Activated CD8-positive, alpha-beta memory T cell treated with anti-CD3 and anti-CD28 coated beads, Interleukin-2, amount 50 U/mL, for 1 hour (primary cell): ENCODE measurements around the gene ALPL.

ENCODE experiments used
- DNase-seq: peaks from one replicate; pipeline ENCODE4 v3.0.0-alpha.2; 2020; ENCODE audit errors: extremely low read depth

ALPL gene

DNA sequence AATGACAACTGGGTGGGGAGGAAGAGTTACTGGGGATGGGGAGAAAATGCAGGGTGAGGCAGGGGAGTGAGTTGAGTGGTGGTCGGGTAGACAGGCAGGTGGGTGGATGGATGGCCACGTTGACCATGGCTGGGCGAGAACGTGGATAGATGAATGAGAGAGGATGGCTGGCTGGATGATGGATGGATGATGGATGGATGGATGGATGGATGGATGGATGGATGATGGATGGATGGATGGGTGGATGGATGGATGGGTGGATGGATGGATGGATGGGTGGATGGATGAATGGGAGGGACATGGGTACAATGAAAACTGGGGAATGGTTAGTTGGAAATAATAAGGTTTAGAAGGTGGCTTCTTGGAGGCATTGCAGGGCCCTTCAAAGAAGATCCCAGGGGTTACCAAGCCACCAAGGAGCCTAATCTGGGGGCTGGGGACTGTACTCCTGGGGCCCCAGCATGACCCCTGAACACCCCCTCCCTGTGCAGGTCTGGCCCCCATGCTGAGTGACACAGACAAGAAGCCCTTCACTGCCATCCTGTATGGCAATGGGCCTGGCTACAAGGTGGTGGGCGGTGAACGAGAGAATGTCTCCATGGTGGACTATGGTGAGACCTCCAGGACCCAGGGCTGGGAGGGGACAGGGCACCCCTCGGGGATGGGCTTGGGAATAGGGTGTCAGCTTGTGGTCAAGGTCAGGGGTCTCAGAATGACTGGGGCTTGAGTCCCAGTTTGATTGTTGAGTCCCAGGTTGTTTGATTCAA is 67.0 kb downstream of the ALPL start:
- DNase-seq: no peak

- no peak for DNase-seq
Observed at GRCh38 chr1:21576798-21577187, 67.6 kb downstream of the ALPL start.

- no peak for DNase-seq
Observed at GRCh38 chr1:21577324-21577723, 68.1 kb downstream of the ALPL start.

GRCh38 chr1:21577933-21578332 is 68.7 kb downstream of the ALPL start:
- DNase-seq: no peak

GRCh38 chr1:21579791-21580190 is 70.6 kb downstream of the ALPL start:
- no peak for DNase-seq

DNA sequence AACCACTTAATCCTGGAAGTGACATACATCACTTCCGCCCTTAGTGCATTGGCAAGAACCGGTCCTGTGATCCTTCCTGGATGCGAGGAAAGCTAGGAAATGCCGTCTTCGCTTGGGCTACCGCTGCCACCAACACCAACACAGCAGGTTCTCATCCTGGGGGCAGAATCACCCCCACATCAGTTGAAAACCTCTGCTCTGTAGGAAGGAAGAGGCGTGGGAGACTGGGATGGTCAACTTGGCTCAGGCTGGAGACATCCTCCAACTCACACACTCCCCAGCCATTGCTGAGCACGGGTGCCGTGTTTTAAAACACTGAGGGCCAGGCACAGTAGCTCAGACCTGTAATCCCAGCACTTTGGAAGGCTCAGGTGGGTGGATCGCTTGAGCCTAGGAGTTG is 74.9 kb downstream of the ALPL start:
- no peak for DNase-seq

- no peak for DNase-seq
Observed at GRCh38 chr1:21585037-21585436, 75.8 kb downstream of the ALPL start.

- DNase-seq: no peak
Observed at GRCh38 chr1:21586222-21586621, 77.0 kb downstream of the ALPL start.

GRCh38 chr1:21586846-21587601 is 77.8 kb downstream of the ALPL start:
- DNase-seq: no peak

DNA sequence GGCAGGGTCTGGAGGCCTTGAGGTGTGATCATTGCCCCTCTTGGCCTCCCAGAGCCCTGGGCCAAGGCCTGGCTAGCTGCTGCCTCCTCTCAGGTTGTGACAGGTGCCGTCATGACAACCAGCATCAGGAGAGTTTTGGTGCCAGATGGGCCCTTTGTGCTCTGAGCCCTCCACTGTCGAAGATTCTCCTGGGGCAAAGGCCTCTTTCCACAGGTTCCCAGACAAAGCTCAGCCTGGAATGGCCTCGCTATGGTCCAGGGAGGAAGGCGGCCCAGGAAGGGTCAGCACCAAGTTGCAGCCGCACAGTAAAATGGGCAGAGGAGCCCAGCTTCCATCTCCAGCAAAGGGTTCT is 78.4 kb downstream of the ALPL start:
- no peak for DNase-seq

DNA sequence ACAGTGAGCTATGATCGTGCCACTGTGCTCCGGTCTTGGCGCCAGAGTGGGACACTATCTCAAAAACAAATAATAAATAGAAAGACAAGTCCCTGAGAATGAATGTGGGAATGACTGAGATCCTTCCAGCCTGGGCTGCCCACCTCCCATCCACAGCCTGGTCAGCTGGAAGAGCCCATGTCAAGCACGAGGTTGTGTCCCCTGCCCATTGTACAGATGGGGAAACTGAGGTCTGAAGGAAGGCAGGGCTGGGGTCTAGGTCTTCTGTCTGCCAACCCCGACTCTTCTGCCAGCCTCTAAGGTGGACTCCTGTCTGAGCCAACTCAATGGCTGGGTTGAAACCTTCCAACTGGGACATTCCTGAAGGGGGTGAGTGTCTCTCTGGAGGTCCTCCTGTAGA is 80.4 kb downstream of the ALPL start:
- no peak for DNase-seq

DNA sequence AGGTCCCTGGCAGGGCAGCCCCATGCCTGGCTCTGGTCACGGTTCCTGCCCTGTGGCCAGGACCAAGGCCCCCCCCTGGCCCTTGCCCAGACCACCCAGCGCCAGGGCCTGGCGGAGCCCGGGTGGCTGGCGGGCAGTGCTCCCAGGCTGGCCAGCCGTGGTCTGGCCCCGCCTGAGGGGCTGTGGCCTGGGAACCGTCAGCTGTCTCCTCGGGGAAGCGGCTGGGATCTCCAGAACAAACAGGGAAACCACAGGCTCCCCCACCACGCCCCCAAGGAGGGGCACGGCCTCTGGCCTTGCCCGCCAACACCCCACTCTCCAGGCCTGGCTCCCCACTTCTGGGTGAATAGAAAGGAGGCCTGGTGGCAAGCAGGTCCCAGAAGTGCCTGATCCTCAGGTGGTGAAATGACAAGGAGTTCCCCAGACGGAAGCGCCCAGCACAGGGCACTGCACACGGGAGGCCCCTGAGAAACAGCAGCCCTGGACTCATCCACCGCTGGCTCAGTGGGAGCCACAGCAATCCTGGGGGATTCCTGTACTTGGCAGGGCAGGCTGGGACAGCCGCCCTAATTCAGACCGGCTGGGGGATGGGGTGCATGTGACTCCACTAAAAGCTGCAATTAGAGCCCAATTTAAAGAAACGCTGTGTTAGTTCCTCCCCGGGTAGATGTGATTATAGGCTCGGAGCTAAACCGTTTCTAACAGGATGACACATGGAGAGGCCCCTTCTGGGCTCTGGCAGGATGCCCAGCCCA is 81.1 kb downstream of the ALPL start:
- no peak for DNase-seq

GRCh38 chr1:21590934-21591333 is 81.7 kb downstream of the ALPL start:
- DNase-seq: no peak

GRCh38 chr1:21592086-21592865 is 83.1 kb downstream of the ALPL start:
- no peak for DNase-seq

DNA sequence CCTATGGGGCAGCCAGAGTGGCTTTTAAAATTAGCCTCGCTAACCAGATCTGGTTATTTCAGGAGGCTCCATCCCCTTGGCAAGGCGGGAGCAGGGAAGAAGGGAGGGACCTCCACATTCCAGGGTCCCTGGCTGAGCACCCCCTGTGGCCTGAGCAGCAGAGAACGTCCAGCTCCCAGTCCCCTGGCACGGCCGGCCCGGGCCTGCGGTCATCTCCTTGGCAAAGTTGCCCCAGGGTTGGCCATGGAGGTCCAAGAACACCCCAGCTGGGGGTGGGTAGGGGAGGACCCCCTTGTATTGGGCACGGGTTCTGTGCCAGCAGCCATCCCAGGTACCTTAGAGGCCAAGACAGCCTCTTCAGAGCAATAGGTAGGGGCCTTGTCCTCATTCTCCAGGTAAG is 84.0 kb downstream of the ALPL start:
- DNase-seq: no peak

- DNase-seq: no peak
Observed at GRCh38 chr1:21594501-21594900, 85.3 kb downstream of the ALPL start.

GRCh38 chr1:21594935-21595897 is 86.0 kb downstream of the ALPL start:
- no peak for DNase-seq

DNA sequence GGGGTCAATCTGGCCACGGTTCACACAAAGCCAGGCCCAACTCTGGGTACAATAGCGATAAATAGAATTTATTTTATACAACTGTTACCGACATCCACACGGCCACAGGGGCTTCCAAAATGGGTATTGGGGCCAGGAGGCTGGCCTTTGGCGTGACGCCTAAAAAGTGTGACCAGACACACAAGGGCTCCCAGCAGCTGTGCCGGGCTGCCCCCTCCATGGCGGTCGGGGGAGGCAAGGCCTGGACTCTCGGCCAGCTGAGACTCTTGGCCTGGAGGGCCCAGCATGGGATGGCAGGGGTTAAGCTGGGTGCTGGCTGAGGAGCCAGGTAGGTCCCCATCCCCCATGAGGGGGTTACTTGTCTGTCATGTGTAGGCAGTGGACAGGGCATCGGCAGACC is 87.0 kb downstream of the ALPL start:
- DNase-seq: no peak

- no peak for DNase-seq
Observed at GRCh38 chr1:21596628-21597027, 87.4 kb downstream of the ALPL start.

DNA sequence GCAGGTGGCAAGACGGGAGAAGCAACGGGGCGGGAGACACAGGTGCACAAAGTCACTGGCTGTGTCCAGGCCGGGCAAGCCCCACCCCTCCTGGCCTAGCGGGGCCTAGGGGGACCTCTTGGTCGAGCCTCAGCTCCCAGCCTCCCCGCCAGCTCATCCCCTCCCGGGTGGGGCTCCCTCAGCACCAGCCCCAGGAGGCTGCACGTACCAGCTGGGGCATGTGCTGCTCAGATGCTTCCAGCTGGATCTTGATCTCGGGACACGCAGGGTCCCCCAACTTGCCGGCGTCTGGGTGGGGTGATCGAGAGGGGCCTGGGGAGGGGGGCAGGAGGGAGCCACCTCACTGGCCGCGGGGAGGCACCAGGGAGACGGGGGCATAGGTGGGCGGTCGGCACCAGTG is 88.5 kb downstream of the ALPL start:
- no peak for DNase-seq

GRCh38 chr1:21598417-21598816 is 89.2 kb downstream of the ALPL start:
- no peak for DNase-seq
